SU-DHL-6 (cell line): ENCODE measurements around the gene ADAMTS14.
"Not testable (repeated sequence)": the region's sequence is repeated elsewhere in the genome, so short reads cannot be mapped to it uniquely, and the experiment has no call there.

Source experiments
- H2AFZ ChIP-seq: fragments of 200-600 bp; sonication (generic); 2 replicates; pipeline ENCODE4 v1.6.1; 2014; ENCODE audit warnings: low read depth, mild to moderate bottlenecking, moderate library complexity, mixed read lengths, antibody characterized with exemption, low read length; ENCODE audit not compliant: severe bottlenecking
- H3F3A ChIP-seq: fragments of 200-600 bp; shearing (Covaris generic); 2 replicates; pipeline ENCODE4 v1.6.0; 2016; ENCODE audit warnings: antibody characterized with exemption, mild to moderate bottlenecking; ENCODE audit not compliant: insufficient read depth
- H3K27ac ChIP-seq: fragments of 200-600 bp; sonication (generic); 2 replicates; pipeline ENCODE4 v1.5.1; 2016; ENCODE audit warnings: low read depth, mild to moderate bottlenecking, low read length, moderate library complexity, mixed read lengths
- H3K27me3 ChIP-seq: fragments of 200-600 bp; sonication (generic), shearing (Covaris generic); 2 replicates; pipeline ENCODE4 v1.6.0; 2014; ENCODE audit warnings: mild to moderate bottlenecking, low read length
- H3K36me3 ChIP-seq: fragments of 200-600 bp; sonication (generic); 2 replicates; pipeline ENCODE4 v1.6.1; 2014; ENCODE audit warnings: mild to moderate bottlenecking, low read length, mixed read lengths
- H3K4me2 ChIP-seq: fragments of 300-600, 200-600 bp; shearing (Covaris generic), sonication (generic); 2 replicates; pipeline ENCODE4 v1.6.0; 2014; ENCODE audit warnings: low read length, low read depth, mild to moderate bottlenecking; ENCODE audit not compliant: poor library complexity, severe bottlenecking
- H3K4me3 ChIP-seq: fragments of 200-600 bp; sonication (generic); 2 replicates; pipeline ENCODE4 v1.5.1; 2014; ENCODE audit warnings: antibody characterized with exemption, low read length, mild to moderate bottlenecking, mixed read lengths; ENCODE audit not compliant: insufficient read depth, poor library complexity, severe bottlenecking
- H3K79me2 ChIP-seq: fragments of 200-600 bp; sonication (generic); 2 replicates; pipeline ENCODE4 v1.6.1; 2014; ENCODE audit warnings: mild to moderate bottlenecking, low read length, moderate library complexity; ENCODE audit not compliant: insufficient read depth
- H3K9ac ChIP-seq: fragments of 200-600 bp; sonication (generic); 2 replicates; pipeline ENCODE4 v1.7.0; 2014; ENCODE audit warnings: mild to moderate bottlenecking, low read length
- H3K9me2 ChIP-seq: fragments of 200-600 bp; sonication (generic); replicated peaks from 2 replicates; pipeline ENCODE4 v1.6.1; 2014; ENCODE audit warnings: low read length; ENCODE audit not compliant: insufficient read depth
- H3K9me3 ChIP-seq: fragments of 200-600 bp; sonication (generic); 2 replicates; pipeline ENCODE4 v1.6.1; 2014; ENCODE audit warnings: low read length, mixed read lengths; ENCODE audit not compliant: insufficient read depth
- H4K20me1 ChIP-seq: fragments of 200-600 bp; sonication (generic); 2 replicates; pipeline ENCODE4 v1.6.1; 2014; ENCODE audit warnings: low read depth, mild to moderate bottlenecking, antibody characterized with exemption, low read length, moderate library complexity, mixed read lengths
- EZH2phosphoT487 ChIP-seq: fragments of 200-600 bp; sonication (generic), shearing (Covaris generic); conservative IDR thresholded peaks from 2 replicates; pipeline ENCODE4 v1.6.1; 2018; ENCODE audit warnings: mild to moderate bottlenecking, antibody characterized with exemption, low read length, moderate library complexity, mixed read lengths
- TF ChIP-seq, protein P1 (sequence below): fragments of 200-600 bp; sonication (generic); IDR thresholded peaks from one replicate; pipeline ENCODE4 v1.5.1; 2017; ENCODE audit warnings: antibody characterized with exemption, mild to moderate bottlenecking, low read length, moderate library complexity; ENCODE audit not compliant: insufficient read depth, poor library complexity, severe bottlenecking

Gene ADAMTS14

DNA sequence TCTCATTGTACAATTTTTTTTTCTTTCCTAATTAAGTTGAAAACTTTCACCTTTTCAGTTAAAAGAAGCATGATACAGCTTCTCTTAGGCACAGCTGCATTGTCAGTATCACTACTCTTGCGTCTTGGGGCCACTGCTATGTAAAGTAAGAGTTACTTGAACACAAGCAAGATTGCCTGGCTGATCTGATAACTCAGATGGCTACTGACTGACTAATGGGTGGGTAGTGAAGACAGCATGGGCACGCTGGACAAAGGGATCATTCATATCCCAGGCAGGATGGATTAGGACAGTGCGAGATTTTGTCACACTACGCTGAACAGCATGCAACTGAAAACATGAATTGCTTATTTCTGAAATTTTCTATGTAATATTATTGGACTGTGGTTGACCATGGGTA, 11.6 kb upstream of the ADAMTS14 start:
- H3F3A ChIP-seq = no peaks in the 10 kb centered on the region
- H3K9ac ChIP-seq = no peak overlapping the region
- H3K4me3 ChIP-seq = no peak overlapping the region
- no peaks in the 10 kb centered on the region for H3K27me3 ChIP-seq
- no peaks in the 10 kb centered on the region for H4K20me1 ChIP-seq
- H3K4me2 ChIP-seq = no peak overlapping the region
- H2AFZ ChIP-seq = no peak overlapping the region
- TF ChIP-seq, protein P1, sequence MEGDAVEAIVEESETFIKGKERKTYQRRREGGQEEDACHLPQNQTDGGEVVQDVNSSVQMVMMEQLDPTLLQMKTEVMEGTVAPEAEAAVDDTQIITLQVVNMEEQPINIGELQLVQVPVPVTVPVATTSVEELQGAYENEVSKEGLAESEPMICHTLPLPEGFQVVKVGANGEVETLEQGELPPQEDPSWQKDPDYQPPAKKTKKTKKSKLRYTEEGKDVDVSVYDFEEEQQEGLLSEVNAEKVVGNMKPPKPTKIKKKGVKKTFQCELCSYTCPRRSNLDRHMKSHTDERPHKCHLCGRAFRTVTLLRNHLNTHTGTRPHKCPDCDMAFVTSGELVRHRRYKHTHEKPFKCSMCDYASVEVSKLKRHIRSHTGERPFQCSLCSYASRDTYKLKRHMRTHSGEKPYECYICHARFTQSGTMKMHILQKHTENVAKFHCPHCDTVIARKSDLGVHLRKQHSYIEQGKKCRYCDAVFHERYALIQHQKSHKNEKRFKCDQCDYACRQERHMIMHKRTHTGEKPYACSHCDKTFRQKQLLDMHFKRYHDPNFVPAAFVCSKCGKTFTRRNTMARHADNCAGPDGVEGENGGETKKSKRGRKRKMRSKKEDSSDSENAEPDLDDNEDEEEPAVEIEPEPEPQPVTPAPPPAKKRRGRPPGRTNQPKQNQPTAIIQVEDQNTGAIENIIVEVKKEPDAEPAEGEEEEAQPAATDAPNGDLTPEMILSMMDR = no peak
- TF ChIP-seq EZH2phosphoT487 = no peak
- H3K9me2 ChIP-seq = no peaks in the 10 kb centered on the region
- H3K9me3 ChIP-seq = peaks cover 5% of the 10 kb centered on the region; the same call in 1 of the 2 replicates
- no peaks in the 10 kb centered on the region for H3K79me2 ChIP-seq
- no peaks in the 10 kb centered on the region for H3K36me3 ChIP-seq
- H3K27ac ChIP-seq = no peak overlapping the region

GRCh38 chr10:70661623-70662361, 10.5 kb upstream of the ADAMTS14 start:
- no peak overlapping the region for H3K27ac ChIP-seq
- H3K36me3 ChIP-seq = no peaks in the 10 kb centered on the region
- no peaks in the 10 kb centered on the region for H4K20me1 ChIP-seq
- H3K79me2 ChIP-seq = no peaks in the 10 kb centered on the region
- TF ChIP-seq, protein P1 = no peak
- TF ChIP-seq EZH2phosphoT487 = no peak
- H3K9me2 ChIP-seq = no peaks in the 10 kb centered on the region
- no peaks in the 10 kb centered on the region for H3F3A ChIP-seq
- no peak overlapping the region for H2AFZ ChIP-seq
- peaks cover 5% of the 10 kb centered on the region; the same call in 1 of the 2 replicates for H3K9me3 ChIP-seq
- H3K4me2 ChIP-seq = no peak overlapping the region
- H3K9ac ChIP-seq = no peak overlapping the region
- no peaks in the 10 kb centered on the region for H3K27me3 ChIP-seq
- H3K4me3 ChIP-seq = no peak overlapping the region

- H3K9me3 ChIP-seq = peaks cover 3% of the 10 kb centered on the region; the same call in 1 of the 2 replicates
- H3K9ac ChIP-seq = no peak overlapping the region
- TF ChIP-seq EZH2phosphoT487 = no peak
- no peak overlapping the region for H2AFZ ChIP-seq
- no peaks in the 10 kb centered on the region for H3K27me3 ChIP-seq
- H3K36me3 ChIP-seq = no peaks in the 10 kb centered on the region
- H3K27ac ChIP-seq = no peak overlapping the region
- no peaks in the 10 kb centered on the region for H3K79me2 ChIP-seq
- H4K20me1 ChIP-seq = no peaks in the 10 kb centered on the region
- H3K9me2 ChIP-seq = no peaks in the 10 kb centered on the region
- no peak overlapping the region for H3K4me2 ChIP-seq
- H3K4me3 ChIP-seq = no peak overlapping the region
- H3F3A ChIP-seq = no peaks in the 10 kb centered on the region
These were observed 9.7 kb upstream of the ADAMTS14 start for GRCh38 chr10:70662362-70663220.

- not testable (repeated sequence) for H3K36me3 ChIP-seq, H2AFZ ChIP-seq, H3K9me2 ChIP-seq, H3K79me2 ChIP-seq, H3K9ac ChIP-seq, H3K4me3 ChIP-seq, H3K27me3 ChIP-seq, H3K4me2 ChIP-seq, H3K9me3 ChIP-seq, H3F3A ChIP-seq, H3K27ac ChIP-seq, H4K20me1 ChIP-seq
These were observed 8.6 kb upstream of the ADAMTS14 start for GRCh38 chr10:70663458-70664409.
